Breast epithelium (tissue), 4 donors: ENCODE results near the gene THOC6. TPM values are rescaled to one million over a fixed set of nuclear protein-coding genes. Genes with fewer than 3 reads are reported as not detected.

Source experiments
- DNase-seq, 2 donors: peaks; one replicate each; pipeline ENCODE4 v3.0.0-alpha.2; 2019; ENCODE audit warnings: low spot score in 2 of 2
- H3K27ac ChIP-seq, 2 donors: fragments of 200-600 bp; sonication (generic) in 1 of 2; one replicate each; pipeline ENCODE4 v1.5.1; 2016 to 2019; ENCODE audit warnings: mild to moderate bottlenecking in 1 of 2
- H3K27me3 ChIP-seq, 2 donors: fragments of 200-600 bp; sonication (generic) in 1 of 2; one replicate each; pipeline versions ENCODE4 v1.5.1 to v1.6.0; 2017 to 2019; ENCODE audit warnings: control low read depth in 1 of 2, mild to moderate bottlenecking in 1 of 2
- H3K36me3 ChIP-seq: fragments of 200-600 bp; one replicate; pipeline ENCODE4 v1.5.1; 2019
- H3K4me1 ChIP-seq, 2 donors: fragments of 200-600 bp; sonication (generic); one replicate each; pipeline ENCODE4 v1.5.1; 2016 to 2019; ENCODE audit warnings: control low read depth in 1 of 2
- H3K4me3 ChIP-seq, 3 donors: fragments of 200-600 bp; sonication (generic); 1 replicate in 2 of 3; 2 replicates in 1 of 3; pipeline ENCODE4 v1.5.1; 2016 to 2019; ENCODE audit warnings: mild to moderate bottlenecking in 3 of 3, moderate library complexity in 2 of 3
- H3K9me3 ChIP-seq, 2 donors: fragments of 200-600 bp; sonication (generic) in 1 of 2; one replicate each; pipeline ENCODE4 v1.5.1; 2016 to 2019; ENCODE audit warnings: control low read depth in 1 of 2
- POLR2A ChIP-seq: fragments of 450-650 bp; IDR thresholded peaks from one replicate; pipeline ENCODE4 v1.6.1; 2016; ENCODE audit warnings: antibody characterized with exemption, mild to moderate bottlenecking, moderate library complexity
- POLR2AphosphoS5 ChIP-seq, 3 donors: sonication (generic); formaldehyde crosslinking; IDR thresholded peaks; one replicate each; pipeline ENCODE4 v1.6.1; 2017; ENCODE audit warnings: antibody characterized with exemption in 3 of 3
- intact Hi-C: fragments of 100-400 bp; cut with DNase I; formaldehyde crosslinking; loops from one replicate; pipeline ENCODE4 v1.15.1; 2023; ENCODE audit warnings: low total_unique reads
- total RNA-seq, 3 donors: library from RNA; depleted of rRNA; stranded (reverse); fragments of >200 nt; gene quantifications; one replicate each; pipeline ENCODE4 v1.1.0, GENCODE V29; 2016
- TF ChIP-seq, protein P1 (sequence below), 3 donors: fragments of 450-650 bp; IDR thresholded peaks; one replicate each; pipeline ENCODE4 v1.5.1; 2016 to 2017; ENCODE audit warnings: antibody characterized with exemption in 3 of 3, mild to moderate bottlenecking in 3 of 3, moderate library complexity in 3 of 3

The THOC6 gene
- total RNA-seq, 3 donors from 2014 or later, result 15.5 to 26.1 (median 18.4) TPM

GRCh38 chr16:3035972-3036725 is 12.3 kb downstream of the THOC6 start:
- Histone ChIP-seq H3K36me3 (no peaks in the 10 kb centered on the region), H3K4me3 (peak overlapping the region in 2 of 3 donors; percentile 64 to 66), H3K27me3 (peaks cover 0 to 40% of the 10 kb centered on the region in 2 donors), H3K9me3 (no peaks in the 10 kb centered on the region), H3K4me1 (peaks cover 0 to 4% of the 10 kb centered on the region in 2 donors), H3K27ac (peak overlapping the region; percentile 76 to 91)
- TF ChIP-seq POLR2A, result no peak
- TF ChIP-seq POLR2AphosphoS5 (IDR thresholded peaks at IDR 0.05), result peak in 1 of 3 donors; percentile 42
- no peak for DNase-seq
- intact Hi-C loops, result no loop called here

- Histone ChIP-seq H3K36me3 (no peaks in the 10 kb centered on the region), H3K27ac (peak within 1 kb of the TSS; percentile 76 to 91), H3K4me3 (peak within 1 kb of the TSS in 2 of 3 donors; percentile 64 to 66), H3K4me1 (peaks cover 0 to 4% of the 10 kb centered on the region in 2 donors), H3K27me3 (peaks cover 0 to 40% of the 10 kb centered on the region in 2 donors), H3K9me3 (no peaks in the 10 kb centered on the region)
- DNase-seq, result no peak
- TF ChIP-seq, protein P1, sequence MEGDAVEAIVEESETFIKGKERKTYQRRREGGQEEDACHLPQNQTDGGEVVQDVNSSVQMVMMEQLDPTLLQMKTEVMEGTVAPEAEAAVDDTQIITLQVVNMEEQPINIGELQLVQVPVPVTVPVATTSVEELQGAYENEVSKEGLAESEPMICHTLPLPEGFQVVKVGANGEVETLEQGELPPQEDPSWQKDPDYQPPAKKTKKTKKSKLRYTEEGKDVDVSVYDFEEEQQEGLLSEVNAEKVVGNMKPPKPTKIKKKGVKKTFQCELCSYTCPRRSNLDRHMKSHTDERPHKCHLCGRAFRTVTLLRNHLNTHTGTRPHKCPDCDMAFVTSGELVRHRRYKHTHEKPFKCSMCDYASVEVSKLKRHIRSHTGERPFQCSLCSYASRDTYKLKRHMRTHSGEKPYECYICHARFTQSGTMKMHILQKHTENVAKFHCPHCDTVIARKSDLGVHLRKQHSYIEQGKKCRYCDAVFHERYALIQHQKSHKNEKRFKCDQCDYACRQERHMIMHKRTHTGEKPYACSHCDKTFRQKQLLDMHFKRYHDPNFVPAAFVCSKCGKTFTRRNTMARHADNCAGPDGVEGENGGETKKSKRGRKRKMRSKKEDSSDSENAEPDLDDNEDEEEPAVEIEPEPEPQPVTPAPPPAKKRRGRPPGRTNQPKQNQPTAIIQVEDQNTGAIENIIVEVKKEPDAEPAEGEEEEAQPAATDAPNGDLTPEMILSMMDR (IDR thresholded peaks at IDR 0.05), result no peak
- TF ChIP-seq POLR2AphosphoS5 (IDR thresholded peaks at IDR 0.05), result no peak
- TF ChIP-seq POLR2A, result no peak
- intact Hi-C loops, result no loop called here
Observed at GRCh38 chr16:3036726-3037315, 13.0 kb downstream of the THOC6 start, which contains the start of gene BICDL2. Gene BICDL2, minus strand, starts transcription at chr16:3036944. Its CDS starts 1,448 bp downstream, at chr16:3035496.

DNA sequence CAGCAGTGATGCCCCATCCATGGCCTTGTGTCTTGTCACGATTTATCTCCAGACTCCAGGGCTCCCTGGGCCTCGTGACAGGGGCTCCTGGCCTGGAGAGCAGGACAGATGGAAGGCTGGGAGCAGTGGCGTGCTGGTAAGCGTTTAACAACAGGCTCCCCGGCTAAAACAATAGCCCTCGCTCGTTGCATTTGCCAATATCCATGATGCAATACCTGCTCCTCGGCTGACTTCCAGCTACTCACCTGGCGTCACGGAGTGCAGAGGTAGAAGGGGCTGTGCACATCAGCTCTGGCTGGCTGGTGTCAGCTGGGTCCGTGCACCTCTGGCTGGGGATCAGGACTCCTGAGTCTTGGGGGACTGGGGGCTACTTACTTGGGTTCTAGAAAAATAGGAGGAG is 14.4 kb downstream of the THOC6 start:
- Histone ChIP-seq H3K27me3 (peaks cover 0 to 48% of the 10 kb centered on the region in 2 donors), H3K9me3 (no peaks in the 10 kb centered on the region), H3K27ac (peak overlapping the region; percentile 0 to 29), H3K36me3 (no peaks in the 10 kb centered on the region), H3K4me1 (peaks cover 0 to 4% of the 10 kb centered on the region in 2 donors), H3K4me3 (no peak overlapping the region)
- TF ChIP-seq POLR2AphosphoS5 (IDR thresholded peaks at IDR 0.05) (peak in 2 of 3 donors; percentile 17 to 43), POLR2A (no peak)
- TF ChIP-seq, protein P1 (IDR thresholded peaks at IDR 0.05), result no peak
- DNase-seq, result peak; percentile 82 to 84
- intact Hi-C loops, result no loop called here

- no peak overlapping the region for H3K4me3 ChIP-seq
- H3K27me3 ChIP-seq, result peaks cover 0 to 54% of the 10 kb centered on the region in 2 donors
- intact Hi-C loops, result no loop called here
- no peaks in the 10 kb centered on the region for H3K36me3 ChIP-seq
- no peaks in the 10 kb centered on the region for H3K9me3 ChIP-seq
- TF ChIP-seq, protein P1 (IDR thresholded peaks at IDR 0.05), result no peak
- TF ChIP-seq POLR2A (no peak), POLR2AphosphoS5 (IDR thresholded peaks at IDR 0.05) (no peak)
- H3K27ac ChIP-seq, result no peak overlapping the region
- DNase-seq, result no peak
- H3K4me1 ChIP-seq, result peaks cover 0 to 4% of the 10 kb centered on the region in 2 donors
Observed at GRCh38 chr16:3038896-3039295, 15.1 kb downstream of the THOC6 start.

DNA sequence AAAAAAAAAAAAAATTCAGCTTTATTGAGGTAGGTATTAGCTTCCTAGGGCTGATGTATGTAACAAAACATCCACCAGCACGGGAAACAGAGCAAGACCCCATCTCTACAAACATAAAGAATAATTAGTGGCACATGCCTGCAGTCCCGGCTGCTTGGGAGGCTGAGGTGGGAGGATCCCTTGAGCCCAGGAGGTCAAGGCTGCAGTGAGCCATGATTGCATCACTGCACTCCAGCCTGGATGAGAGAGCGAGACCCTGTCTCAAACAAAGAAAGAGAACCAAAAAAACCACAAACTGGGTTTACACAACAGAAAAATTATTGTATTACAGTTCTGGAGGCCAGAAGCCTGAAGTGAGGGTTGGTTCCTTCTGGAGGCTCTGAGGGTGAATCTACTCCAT is 18.5 kb downstream of the THOC6 start:
- Histone ChIP-seq H3K36me3 (no peaks in the 10 kb centered on the region), H3K27ac (no peak overlapping the region), H3K4me3 (no peak overlapping the region), H3K4me1 (peaks cover 6 to 7% of the 10 kb centered on the region in 2 donors), H3K27me3 (peaks cover 5 to 66% of the 10 kb centered on the region in 2 donors), H3K9me3 (no peaks in the 10 kb centered on the region)
- DNase-seq, result no peak
- intact Hi-C loops, result no loop called here
- TF ChIP-seq POLR2A (no peak), POLR2AphosphoS5 (IDR thresholded peaks at IDR 0.05) (no peak)
- TF ChIP-seq, protein P1 (IDR thresholded peaks at IDR 0.05), result no peak
